GOT3 (cell line): Measurements from ENCODE around the gene MYOCOS.
"Not testable (repeated sequence)": the region's sequence is repeated elsewhere in the genome, so short reads cannot be mapped to it uniquely, and the experiment has no call there.

ENCODE experiments used
- DNase-seq: peaks from one replicate; lab custom pipeline; 2025; ENCODE audit warnings: mixed read lengths; lab: John Stamatoyannopoulos, UW

The MYOCOS gene

DNA sequence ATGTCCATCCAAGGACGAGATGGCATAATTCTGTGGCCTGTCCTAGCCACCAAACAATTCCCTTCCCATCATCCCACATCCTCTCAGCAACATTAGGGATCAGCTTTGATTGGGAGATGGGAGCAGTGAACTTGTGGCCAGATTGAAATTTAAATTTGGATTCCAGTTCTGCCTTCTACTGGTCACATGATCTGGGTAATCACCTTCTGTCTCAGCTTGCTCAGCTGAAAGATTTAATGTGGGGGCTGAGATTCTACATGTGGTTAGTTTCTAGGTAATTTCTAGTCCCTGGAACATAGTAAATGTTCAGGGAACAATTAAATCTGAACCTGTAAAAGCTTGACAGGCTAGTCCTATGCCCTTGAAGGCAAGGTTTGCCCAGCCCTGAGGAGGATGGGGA is 3.2 kb downstream of the MYOCOS start:
- DNase-seq, result no peak

DNA sequence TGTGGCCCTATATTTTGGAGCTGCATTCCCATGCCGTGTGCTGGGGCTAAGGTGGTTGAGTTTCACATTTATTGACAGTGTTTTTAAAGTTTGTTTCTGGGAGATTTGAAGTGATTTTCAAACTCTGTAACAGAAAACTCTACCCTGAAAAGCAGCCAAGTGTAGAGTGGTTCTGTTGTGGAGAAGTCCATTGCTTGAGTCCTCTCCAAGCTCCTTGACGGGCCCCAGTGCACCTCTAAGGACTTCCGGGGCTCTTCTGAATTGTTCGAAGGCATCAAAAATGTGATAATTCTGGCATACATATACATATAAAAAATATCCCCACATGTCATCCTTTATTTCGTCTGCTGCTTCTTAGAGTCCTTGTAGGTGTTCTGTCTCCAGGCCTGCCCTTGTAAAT is 5.0 kb downstream of the MYOCOS start:
- DNase-seq, result no peak

- no peak for DNase-seq
Measured at GRCh38 chr1:171628225-171628624, 6.2 kb downstream of the MYOCOS start.

- no peak for DNase-seq
Measured at GRCh38 chr1:171635661-171636060, 13.6 kb downstream of the MYOCOS start.

DNA sequence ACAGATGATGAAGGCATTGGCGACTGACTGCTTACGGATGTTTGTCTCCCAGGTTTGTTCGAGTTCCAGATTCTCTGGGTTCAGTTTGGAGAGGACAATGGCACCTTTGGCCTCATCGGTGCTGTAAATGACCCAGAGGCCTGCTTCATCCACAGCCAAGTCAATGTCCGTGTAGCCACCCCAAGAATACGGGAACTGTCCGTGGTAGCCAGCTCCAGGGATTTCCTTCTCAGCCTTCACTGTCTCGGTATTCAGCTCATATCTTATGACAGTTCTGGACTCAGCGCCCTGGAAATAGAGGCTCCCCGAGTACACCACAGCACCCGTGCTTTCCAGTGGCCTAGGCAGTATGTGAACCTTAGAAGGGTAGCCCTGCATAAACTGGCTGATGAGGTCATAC is 14.1 kb downstream of the MYOCOS start:
- DNase-seq, result no peak

DNA sequence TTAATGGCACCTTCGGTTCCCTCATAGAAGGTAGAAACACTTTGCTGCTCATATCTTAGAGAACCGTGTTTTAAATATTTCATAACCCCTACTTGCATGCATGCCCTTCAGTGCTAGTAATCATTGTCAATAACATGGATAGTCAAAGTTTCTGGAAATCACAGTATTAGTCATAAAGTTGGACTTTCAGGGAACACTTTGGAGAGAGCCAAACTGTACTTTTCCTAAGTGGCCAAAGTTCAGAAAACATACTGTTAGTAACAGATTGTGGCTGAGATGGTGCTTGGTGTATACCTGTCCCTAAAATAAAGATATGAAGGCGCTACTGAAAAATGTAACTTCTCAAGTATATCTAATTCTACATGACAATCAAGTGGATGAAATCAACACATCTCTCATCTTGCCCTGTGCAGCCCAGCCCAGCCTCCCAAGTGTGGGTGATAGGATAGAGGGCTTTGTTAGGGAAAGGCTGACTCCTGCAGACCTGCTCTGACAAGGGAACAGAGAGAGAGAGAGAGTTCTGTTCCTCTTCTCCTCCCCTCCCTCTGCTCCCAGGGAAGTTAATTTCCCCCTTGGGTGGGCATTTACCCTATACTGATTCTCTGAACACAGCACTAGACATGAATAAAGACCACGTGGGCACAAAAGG is 16.0 kb downstream of the MYOCOS start:
- no peak for DNase-seq

- DNase-seq, result no peak
Measured at GRCh38 chr1:171640225-171640624, 18.2 kb downstream of the MYOCOS start.

- DNase-seq, result no peak
Measured at GRCh38 chr1:171641076-171641864, 19.2 kb downstream of the MYOCOS start.

DNA sequence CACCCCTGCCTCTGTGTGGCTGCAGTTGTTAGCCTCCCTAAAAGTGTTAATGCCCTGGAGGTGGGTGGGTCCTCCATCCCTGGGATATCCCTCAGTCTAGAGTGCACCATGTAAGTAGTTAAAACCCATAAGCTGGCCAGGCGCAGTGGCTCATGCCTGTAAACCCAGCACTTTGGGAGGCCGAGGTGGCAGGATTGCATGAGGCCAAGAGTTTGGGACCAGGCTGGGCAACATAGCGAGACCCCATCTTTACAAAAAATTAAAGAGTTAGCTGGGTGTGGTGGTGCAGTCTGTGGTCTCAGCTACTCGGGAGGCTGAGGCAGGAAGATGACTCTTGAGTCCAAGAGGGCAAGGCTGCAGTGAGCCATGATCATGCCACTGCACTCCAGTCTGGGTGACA is 20.2 kb downstream of the MYOCOS start:
- DNase-seq, result no peak

DNA sequence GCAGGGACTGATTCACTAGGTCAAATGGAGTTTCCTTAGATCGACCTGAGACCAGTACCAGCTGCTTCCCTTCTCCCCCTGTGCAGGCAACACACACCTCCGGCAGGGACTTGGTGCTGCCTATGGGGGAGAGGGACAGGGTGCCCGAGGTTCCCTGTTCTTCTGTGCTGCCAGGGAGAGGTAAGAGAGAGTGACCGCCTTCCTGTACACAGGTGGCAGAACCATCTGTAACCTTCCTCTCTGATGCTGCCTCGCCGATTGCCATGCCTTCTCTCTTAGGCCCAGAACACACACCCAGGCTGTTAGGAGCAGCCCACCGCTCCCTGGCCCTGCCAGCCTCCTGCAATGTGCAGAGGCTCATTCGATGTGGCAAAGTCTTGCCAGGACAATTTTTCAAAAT is 21.1 kb downstream of the MYOCOS start:
- DNase-seq, result no peak

GRCh38 chr1:171644805-171645483 is 22.9 kb downstream of the MYOCOS start:
- DNase-seq, result peak; percentile 52

GRCh38 chr1:171645553-171646248 is 23.7 kb downstream of the MYOCOS start:
- no peak for DNase-seq

- no peak for DNase-seq
Measured at GRCh38 chr1:171646249-171646560, 24.2 kb downstream of the MYOCOS start.

DNA sequence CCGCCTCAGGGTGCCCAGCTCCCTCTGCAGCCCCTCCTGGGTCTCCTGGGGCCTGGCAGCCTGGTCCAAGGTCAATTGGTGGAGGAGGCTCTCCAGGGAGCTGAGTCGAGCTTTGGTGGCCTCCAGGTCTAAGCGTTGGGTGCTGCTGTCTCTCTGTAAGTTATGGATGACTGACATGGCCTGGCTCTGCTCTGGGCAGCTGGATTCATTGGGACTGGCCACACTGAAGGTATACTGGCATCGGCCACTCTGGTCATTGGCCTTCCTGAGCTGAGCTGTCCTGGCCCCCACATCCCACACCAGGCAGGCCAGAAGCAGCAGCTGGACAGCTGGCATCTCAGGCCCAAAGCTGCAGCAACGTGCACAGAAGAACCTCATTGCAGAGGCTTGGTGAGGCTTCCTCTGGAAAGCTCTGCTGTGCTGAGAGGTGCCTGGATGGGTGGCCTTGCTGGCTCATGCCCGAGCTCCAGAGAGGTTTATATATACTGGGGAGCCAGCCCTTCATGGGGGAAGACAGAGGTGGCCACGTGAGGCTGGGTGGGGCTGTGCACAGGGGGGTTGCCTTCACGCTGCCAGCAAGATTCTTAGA is 30.3 kb downstream of the MYOCOS start, which contains the start of gene MYOC:
MYOC (minus strand) TSS at position 455 of the 589 bp plus-strand sequence; CDS start at position 378, 77 bp downstream.
- no peak for DNase-seq

GRCh38 chr1:171653796-171654195 is 31.8 kb downstream of the MYOCOS start:
- no peak for DNase-seq

DNA sequence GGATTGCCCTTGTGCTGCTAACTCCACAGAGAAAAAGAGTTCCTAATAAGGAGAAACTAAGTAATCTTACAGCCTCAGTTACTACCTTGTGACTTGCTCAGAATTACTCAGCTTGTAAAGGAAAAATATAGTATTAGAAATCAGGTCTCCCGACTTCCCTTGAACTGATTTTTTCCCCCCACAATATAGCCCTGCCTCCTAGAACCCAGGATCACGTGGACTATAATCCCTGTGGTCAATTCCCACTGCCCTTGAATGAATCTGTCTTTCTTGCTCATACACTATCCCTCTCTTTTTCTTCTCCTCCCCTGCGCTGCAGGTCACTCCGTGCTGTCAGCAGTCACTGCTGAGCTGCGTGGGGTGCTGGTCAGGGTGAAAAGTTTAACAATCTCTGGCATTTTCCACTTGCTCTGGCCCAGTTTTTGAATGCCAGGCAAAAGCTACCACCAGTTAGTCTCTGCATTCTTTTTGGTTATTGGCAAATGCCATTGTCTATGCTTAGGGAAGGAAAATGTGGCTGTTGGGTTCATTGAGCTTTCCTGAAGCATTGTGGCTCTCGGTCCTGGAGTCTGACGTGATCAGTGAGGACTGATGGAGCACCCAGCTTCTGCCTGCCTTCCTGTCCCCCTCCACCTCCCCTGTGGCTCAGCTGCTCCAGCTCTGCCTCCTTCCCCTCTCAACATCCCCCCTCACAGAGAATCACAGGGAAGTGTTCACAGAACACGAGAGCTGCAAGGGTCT is 32.3 kb downstream of the MYOCOS start:
- no peak for DNase-seq

GRCh38 chr1:171654942-171655745 is 33.1 kb downstream of the MYOCOS start:
- no peak for DNase-seq

GRCh38 chr1:171655746-171656116 is 33.7 kb downstream of the MYOCOS start:
- DNase-seq, result no peak

DNA sequence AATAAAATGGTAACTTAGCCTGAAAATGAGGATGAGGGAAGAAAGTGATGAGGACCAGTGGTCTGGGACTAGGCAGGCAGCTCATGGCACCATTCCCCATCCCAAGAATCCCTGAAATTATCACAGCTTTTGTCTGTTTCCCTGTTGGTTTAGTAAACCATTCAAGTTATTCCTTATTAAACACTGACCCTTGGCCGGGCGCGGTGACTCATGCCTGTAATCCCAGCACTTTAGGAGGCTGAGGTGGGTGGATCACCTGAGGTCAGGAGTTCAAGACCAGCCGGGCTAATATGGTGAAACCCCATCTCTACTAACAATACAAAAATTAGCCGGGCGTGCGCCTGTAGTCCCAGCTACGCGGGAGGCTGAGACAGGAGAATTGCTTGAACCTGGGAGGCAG is 34.2 kb downstream of the MYOCOS start:
- not testable (repeated sequence) for DNase-seq

DNA sequence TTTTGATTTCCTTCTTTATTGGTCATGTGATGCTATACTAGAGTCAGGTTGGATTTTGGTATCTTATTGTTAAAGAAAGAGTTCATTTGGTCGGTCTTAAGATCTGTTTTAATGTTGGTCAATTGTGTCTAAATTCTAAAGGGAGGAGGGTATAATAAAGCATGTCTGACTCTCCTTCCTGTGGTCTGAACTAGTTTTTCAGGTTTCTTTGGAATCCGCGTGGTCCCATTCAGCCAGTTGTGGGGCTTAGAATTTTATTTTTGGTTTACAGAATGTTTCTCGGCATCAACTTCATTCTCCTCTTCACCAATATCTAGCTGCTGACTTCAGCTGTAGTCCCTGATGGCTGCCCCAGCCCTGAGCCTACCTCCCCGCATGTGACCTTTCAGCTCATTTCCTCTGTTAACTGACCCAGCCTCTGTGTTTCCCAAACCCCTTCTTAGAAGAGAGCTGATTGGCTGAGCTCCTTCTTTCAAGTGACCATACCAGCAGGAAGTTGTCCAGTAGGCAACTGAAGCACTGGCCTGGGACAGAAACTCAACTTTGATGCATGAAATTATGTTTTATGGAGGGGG is 39.1 kb downstream of the MYOCOS start:
- DNase-seq, result no peak
